Osteoblast (primary cell): ENCODE measurements around the gene PXDN. TPM values are rescaled to one million over a fixed set of nuclear protein-coding genes. Genes with fewer than 3 reads are reported as not detected.

ENCODE experiments used
- DNase-seq: peaks from one replicate; pipeline ENCODE4 v3.0.0; 2011; ENCODE audit warnings: low spot score, mixed read lengths; ENCODE audit not compliant: insufficient read length; ENCODE audit errors: missing footprints
- H2AFZ ChIP-seq: 2 replicates; pipeline ENCODE4 v1.6.0; 2011; ENCODE audit warnings: mild to moderate bottlenecking, low read length
- H3K27ac ChIP-seq: 2 replicates; pipeline ENCODE4 v1.5.1; 2011; ENCODE audit warnings: mild to moderate bottlenecking, low read depth, low read length, moderate library complexity
- H3K27me3 ChIP-seq: 2 replicates; pipeline ENCODE4 v1.6.0; 2012; ENCODE audit warnings: mild to moderate bottlenecking, control low read depth, inconsistent platforms, low read length, moderate library complexity; ENCODE audit not compliant: insufficient read depth
- H3K36me3 ChIP-seq: 2 replicates; pipeline ENCODE4 v1.5.1; 2011; ENCODE audit warnings: mild to moderate bottlenecking, low read length, control low read depth, moderate library complexity; ENCODE audit not compliant: insufficient read depth
- H3K4me1 ChIP-seq: 2 replicates; pipeline ENCODE4 v1.5.1; 2011; ENCODE audit warnings: mild to moderate bottlenecking, low read length, control low read depth, moderate library complexity; ENCODE audit not compliant: insufficient read depth
- H3K4me2 ChIP-seq: 2 replicates; pipeline ENCODE4 v1.6.0; 2011; ENCODE audit warnings: mild to moderate bottlenecking, low read length; ENCODE audit not compliant: insufficient read depth
- H3K4me3 ChIP-seq: fragments of 200-600 bp; sonication (generic); 3 replicates; pipeline ENCODE4 v1.5.1; 2012; ENCODE audit warnings: mild to moderate bottlenecking, low read length, inconsistent platforms; ENCODE audit not compliant: insufficient read depth
- H3K79me2 ChIP-seq: 2 replicates; pipeline ENCODE4 v1.6.0; 2012; ENCODE audit warnings: mild to moderate bottlenecking, low read length, control low read depth, inconsistent platforms; ENCODE audit not compliant: insufficient read depth
- H3K9me3 ChIP-seq: 2 replicates; pipeline ENCODE4 v1.5.1; 2011; ENCODE audit warnings: low read depth, low read length, control low read depth
- H4K20me1 ChIP-seq: 2 replicates; pipeline ENCODE4 v1.6.0; 2012; ENCODE audit warnings: mild to moderate bottlenecking, low read length, control low read depth; ENCODE audit not compliant: insufficient read depth
- total RNA-seq: library from RNA; depleted of rRNA; stranded (reverse); fragments of >200 nt; gene quantifications from 2 replicates; pipeline ENCODE4 v1.2.3, GENCODE V29; 2012
- TF ChIP-seq, protein P1 (sequence below): IDR thresholded peaks from 2 replicates; pipeline ENCODE4 v1.5.1; 2011; ENCODE audit warnings: mild to moderate bottlenecking, low read depth, low read length, moderate library complexity; ENCODE audit errors: extremely low read depth

PXDN gene
- total RNA-seq, 1 donor: 307 TPM

DNA sequence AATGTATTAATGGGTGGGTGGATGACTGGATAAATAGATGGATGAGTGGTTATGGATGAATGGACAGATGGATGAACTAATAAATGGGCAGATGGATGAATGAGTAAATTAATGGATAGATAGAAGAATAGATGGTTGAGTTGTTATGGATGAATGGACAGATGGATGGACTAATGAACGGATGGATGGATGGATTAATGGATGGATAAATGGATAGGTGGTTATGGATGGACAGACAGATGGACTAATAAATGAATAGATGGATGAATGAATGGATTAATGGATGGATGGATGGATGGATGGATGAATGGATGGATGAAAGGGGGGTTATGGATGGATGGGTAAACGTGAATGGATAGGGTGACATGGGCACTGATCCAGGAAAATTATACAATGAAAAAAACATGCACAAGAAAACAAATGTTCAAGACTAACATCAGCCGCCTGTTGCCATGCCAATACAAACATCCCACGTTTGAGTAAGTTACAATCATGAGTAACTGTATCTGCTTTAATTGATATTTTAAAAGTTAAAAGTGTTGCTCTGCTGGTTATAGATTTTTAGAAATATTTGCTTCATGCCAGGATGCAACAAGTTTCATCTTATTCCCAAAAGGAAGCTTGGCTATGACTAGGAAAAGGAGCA lies 20.8 kb downstream of the PXDN start:
- Histone ChIP-seq H3K9me3 (no peaks in the 10 kb centered on the region), H3K27me3 (no peaks in the 10 kb centered on the region), H3K79me2 (peaks cover 69% of the 10 kb centered on the region), H3K4me3 (no peak overlapping the region), H3K4me1 (peaks cover 29% of the 10 kb centered on the region), H4K20me1 (peaks cover 27% of the 10 kb centered on the region), H3K27ac (peak overlapping the region; percentile 96), H3K4me2 (no peak overlapping the region), H3K36me3 (no peaks in the 10 kb centered on the region), H2AFZ (no peak overlapping the region)
- TF ChIP-seq, protein P1, sequence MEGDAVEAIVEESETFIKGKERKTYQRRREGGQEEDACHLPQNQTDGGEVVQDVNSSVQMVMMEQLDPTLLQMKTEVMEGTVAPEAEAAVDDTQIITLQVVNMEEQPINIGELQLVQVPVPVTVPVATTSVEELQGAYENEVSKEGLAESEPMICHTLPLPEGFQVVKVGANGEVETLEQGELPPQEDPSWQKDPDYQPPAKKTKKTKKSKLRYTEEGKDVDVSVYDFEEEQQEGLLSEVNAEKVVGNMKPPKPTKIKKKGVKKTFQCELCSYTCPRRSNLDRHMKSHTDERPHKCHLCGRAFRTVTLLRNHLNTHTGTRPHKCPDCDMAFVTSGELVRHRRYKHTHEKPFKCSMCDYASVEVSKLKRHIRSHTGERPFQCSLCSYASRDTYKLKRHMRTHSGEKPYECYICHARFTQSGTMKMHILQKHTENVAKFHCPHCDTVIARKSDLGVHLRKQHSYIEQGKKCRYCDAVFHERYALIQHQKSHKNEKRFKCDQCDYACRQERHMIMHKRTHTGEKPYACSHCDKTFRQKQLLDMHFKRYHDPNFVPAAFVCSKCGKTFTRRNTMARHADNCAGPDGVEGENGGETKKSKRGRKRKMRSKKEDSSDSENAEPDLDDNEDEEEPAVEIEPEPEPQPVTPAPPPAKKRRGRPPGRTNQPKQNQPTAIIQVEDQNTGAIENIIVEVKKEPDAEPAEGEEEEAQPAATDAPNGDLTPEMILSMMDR: no peak
- DNase-seq: no peak

DNA sequence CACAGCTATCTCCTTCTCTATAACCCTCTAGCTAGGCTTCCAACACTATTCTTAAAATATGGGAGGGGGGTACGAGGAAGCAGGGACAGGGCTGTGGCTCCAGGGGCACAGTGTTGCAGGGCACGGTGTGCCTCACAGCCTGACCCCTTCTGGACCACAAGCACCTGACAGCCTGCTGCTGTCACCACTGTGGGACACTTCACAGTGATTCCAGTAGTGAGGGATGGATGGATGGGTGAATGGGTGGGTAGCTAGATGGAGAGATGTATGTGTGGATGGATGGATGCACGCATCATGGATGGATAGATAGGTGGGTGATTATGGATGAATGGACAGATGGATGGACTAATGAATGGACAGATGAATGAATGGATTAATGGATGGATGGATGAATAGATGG lies 21.6 kb downstream of the PXDN start:
- TF ChIP-seq, protein P1: no peak
- no peak overlapping the region for H3K4me2 ChIP-seq
- H3K36me3 ChIP-seq: no peaks in the 10 kb centered on the region
- no peaks in the 10 kb centered on the region for H3K27me3 ChIP-seq
- peak overlapping the region; percentile 96 for H3K27ac ChIP-seq
- H3K79me2 ChIP-seq: peaks cover 69% of the 10 kb centered on the region
- H4K20me1 ChIP-seq: peaks cover 34% of the 10 kb centered on the region
- no peak overlapping the region for H2AFZ ChIP-seq
- no peak for DNase-seq
- no peak overlapping the region for H3K4me3 ChIP-seq
- H3K4me1 ChIP-seq: peaks cover 29% of the 10 kb centered on the region
- H3K9me3 ChIP-seq: no peaks in the 10 kb centered on the region

DNA sequence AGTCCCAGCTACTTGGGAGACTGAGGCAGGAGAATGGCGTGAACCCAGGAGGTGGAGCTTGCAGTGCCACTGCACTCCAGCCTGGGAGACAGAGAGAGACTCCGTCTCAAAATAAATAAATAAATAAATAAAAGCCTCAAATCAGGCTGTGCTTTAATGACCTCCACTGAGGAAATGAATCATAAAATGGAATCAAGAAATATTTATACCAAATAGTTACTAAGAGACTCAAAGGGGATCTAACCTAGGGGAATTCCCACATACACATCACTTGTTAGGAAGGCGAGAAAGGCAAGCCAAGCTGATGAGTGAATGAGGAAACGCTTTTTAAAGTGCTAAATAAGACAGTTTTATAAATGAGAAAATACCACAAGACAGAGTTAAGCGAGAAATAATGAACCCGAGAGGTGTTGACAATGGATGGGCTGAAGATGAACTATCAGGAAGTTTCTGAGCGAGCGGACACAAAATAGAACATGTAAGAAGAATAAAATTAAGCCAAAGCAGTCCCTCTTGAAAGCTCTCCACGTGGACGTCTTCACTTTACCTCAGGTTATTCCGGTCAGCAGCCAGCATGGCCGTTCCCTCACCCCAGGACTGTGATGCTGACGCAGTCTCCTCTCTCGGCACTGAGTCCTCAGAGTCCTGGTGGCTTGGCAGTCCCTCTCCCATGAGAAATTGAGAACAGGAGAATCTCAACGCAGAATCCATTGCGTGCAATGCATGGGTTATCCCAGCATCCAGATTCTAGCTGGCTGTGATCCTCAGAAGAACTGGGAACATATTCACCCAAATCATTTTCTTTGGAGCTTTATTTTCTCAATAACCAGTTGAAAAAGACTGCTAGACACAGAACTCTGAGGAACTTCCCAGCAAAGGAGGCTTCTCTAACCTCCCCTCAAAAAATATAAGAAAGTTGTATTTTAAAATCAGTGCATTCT lies 22.3 kb downstream of the PXDN start:
- no peaks in the 10 kb centered on the region for H3K27me3 ChIP-seq
- H3K36me3 ChIP-seq: no peaks in the 10 kb centered on the region
- peak overlapping the region; percentile 81 for H3K4me2 ChIP-seq
- TF ChIP-seq, protein P1: no peak
- H3K4me1 ChIP-seq: peaks cover 29% of the 10 kb centered on the region
- DNase-seq: peak; percentile 95
- H4K20me1 ChIP-seq: peaks cover 35% of the 10 kb centered on the region
- H3K79me2 ChIP-seq: peaks cover 69% of the 10 kb centered on the region
- peak overlapping the region; percentile 96 for H3K27ac ChIP-seq
- peak overlapping the region; percentile 38 for H3K4me3 ChIP-seq
- H2AFZ ChIP-seq: no peak overlapping the region
- no peaks in the 10 kb centered on the region for H3K9me3 ChIP-seq
